Muscle of leg (tissue), 11 donors: ENCODE data around the gene MSH3. TPM values are rescaled to one million over a fixed set of nuclear protein-coding genes. Genes with fewer than 3 reads are reported as not detected.

ENCODE experiments used
- DNase-seq: peaks from one replicate; pipeline ENCODE4 v3.0.0; 2013
- H3K27ac ChIP-seq: one replicate; pipeline ENCODE4 v1.5.1; 2013; ENCODE audit warnings: mild to moderate bottlenecking, low read length, control low read depth
- H3K27me3 ChIP-seq: one replicate; pipeline ENCODE4 v1.6.1; 2013; ENCODE audit warnings: low read length; ENCODE audit not compliant: control insufficient read depth, insufficient read depth
- H3K36me3 ChIP-seq: one replicate; pipeline ENCODE4 v1.6.1; 2013; ENCODE audit warnings: low read length; ENCODE audit not compliant: control insufficient read depth, insufficient read depth
- H3K4me1 ChIP-seq: one replicate; pipeline ENCODE4 v1.6.1; 2013; ENCODE audit warnings: low read length; ENCODE audit not compliant: control insufficient read depth, insufficient read depth
- H3K4me3 ChIP-seq: one replicate; pipeline ENCODE4 v1.5.1; 2013; ENCODE audit warnings: low read length, control low read depth
- H3K9me3 ChIP-seq: replicated peaks from 2 replicates; pipeline ENCODE4 v1.6.1; 2013; ENCODE audit warnings: low read depth, low read length; ENCODE audit not compliant: control insufficient read depth
- WGBS: methylation state at CpG from one replicate; pipeline ENCODE4 v1.1.5; 2013; ENCODE audit warnings: missing lambda C conversion rate; ENCODE audit not compliant: insufficient coverage; 5-methylcytosine and 5-hydroxymethylcytosine counted together
- polyA plus RNA-seq, 8 donors: library from polyadenylated mRNA; unstranded; fragments of 120-200 nt; gene quantifications; one replicate each; pipeline versions ENCODE4 v1.2.1 to v1.2.3, GENCODE V29; 2013; ENCODE audit warnings: inconsistent platforms in 1 of 8, low replicate concordance in 1 of 8; ENCODE audit not compliant: insufficient read length in 8 of 8, insufficient read depth in 1 of 8
- total RNA-seq: library from RNA; stranded (reverse); fragments of 120-200 nt; gene quantifications from one replicate; pipeline ENCODE4 v1.2.4, GENCODE V29; 2013

The MSH3 gene
- total and polyA plus RNA-seq, 9 donors = 7.2 to 13.3 (median 9.5) TPM

DNA sequence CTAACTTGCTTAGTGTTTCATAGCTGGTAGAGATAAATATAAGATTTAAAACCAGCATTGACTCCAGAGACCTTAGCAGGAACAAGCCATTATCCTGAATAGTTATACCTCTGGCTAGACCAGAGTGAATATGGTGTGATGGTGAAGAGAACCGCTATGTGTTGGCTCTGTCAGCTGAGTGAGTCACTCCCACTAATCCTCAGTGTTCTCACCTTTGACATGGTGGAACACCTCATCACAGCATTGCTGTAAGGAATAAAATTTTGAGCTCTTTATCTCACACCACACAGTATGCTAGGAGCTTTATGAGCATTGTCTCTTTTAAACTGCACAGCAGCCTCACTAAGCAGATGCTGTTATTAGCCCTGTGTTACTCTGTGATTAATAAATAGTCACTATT is 91.0 kb downstream of the MSH3 start:
- Histone ChIP-seq H3K36me3 (peaks cover 23% of the 10 kb centered on the region), H3K4me1 (no peaks in the 10 kb centered on the region), H3K4me3 (no peak overlapping the region), H3K27me3 (no peaks in the 10 kb centered on the region), H3K9me3 (peaks cover 3% of the 10 kb centered on the region), H3K27ac (no peak overlapping the region)
- no peak for DNase-seq
- no CpG with 5 or more reads among the region's 1 CpG for WGBS

DNA sequence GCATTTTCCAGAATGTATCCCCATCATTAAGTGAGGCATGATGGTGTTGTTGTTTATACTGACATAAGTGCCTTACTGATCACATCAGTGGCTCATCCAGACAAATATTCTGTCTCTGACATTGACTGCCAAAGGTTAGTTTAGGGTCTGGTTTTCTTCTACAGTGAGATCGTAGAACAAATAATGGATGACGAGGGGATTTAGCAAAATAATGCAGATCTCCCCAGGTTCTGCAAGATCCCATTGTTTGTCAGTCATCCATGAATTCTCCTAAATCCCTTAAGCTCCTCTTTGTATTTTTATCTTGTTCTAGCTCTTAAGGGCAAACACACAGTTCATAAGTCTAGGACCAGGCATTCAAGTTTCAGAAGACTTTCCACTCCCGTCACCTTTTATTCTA is 93.5 kb downstream of the MSH3 start:
- WGBS = no CpG with 5 or more reads among the region's 3 CpGs
- DNase-seq = no peak
- peaks cover 18% of the 10 kb centered on the region for H3K36me3 ChIP-seq

DNA sequence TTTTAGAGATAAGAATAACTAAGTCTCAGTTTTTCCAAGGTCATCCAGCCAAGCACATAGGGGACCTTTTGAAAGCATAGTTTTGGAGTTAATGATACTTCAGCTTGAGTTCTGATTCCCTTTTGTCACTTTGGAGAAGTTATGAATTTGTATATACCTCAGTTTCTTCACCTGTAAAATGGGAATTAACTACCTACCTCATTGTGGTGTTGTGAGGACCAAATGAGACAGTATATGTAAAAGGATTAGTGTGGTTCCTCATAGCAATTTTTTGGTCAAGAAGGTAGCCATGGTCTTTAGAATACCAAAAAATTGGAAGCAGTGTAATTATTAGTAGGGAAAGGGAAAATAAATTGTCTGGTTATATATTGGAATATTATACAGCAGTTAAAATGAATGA is 98.0 kb downstream of the MSH3 start:
- Histone ChIP-seq H3K27ac (no peak overlapping the region), H3K36me3 (no peaks in the 10 kb centered on the region), H3K27me3 (no peaks in the 10 kb centered on the region), H3K4me1 (peaks cover 4% of the 10 kb centered on the region), H3K4me3 (no peak overlapping the region), H3K9me3 (no peaks in the 10 kb centered on the region)
- DNase-seq = no peak

More for the DNA sequence above, 93.5 kb downstream of the MSH3 start:
- H3K27me3 ChIP-seq = no peaks in the 10 kb centered on the region
- no peak overlapping the region for H3K27ac ChIP-seq
- H3K4me1 ChIP-seq = no peaks in the 10 kb centered on the region
- H3K4me3 ChIP-seq = no peak overlapping the region
- peaks cover 3% of the 10 kb centered on the region for H3K9me3 ChIP-seq

DNA sequence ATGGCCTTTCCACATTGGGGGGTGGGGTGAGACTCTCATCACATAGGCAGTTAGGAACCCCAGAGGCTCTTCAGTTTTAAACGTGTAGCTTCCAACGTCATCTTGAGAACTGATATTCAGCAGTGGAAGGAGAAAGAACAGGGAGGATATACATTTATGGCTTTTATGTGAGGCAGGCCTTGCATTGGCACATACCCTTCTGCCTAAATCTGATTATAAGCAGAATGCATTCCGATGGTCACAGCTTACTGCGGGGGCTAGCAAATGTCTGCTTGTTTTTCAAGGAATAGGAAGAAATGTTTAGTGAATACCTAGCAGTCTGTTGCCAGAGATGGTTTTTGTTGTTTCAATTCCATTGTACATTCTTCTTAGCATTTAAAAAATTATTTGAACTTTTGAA is 99.3 kb downstream of the MSH3 start:
- WGBS = 10% methylated on average over 2 of the region's 4 CpGs
- Histone ChIP-seq H3K36me3 (no peaks in the 10 kb centered on the region), H3K4me1 (peaks cover 4% of the 10 kb centered on the region), H3K27me3 (no peaks in the 10 kb centered on the region), H3K4me3 (no peak overlapping the region), H3K9me3 (no peaks in the 10 kb centered on the region), H3K27ac (no peak overlapping the region)
- no peak for DNase-seq

DNA sequence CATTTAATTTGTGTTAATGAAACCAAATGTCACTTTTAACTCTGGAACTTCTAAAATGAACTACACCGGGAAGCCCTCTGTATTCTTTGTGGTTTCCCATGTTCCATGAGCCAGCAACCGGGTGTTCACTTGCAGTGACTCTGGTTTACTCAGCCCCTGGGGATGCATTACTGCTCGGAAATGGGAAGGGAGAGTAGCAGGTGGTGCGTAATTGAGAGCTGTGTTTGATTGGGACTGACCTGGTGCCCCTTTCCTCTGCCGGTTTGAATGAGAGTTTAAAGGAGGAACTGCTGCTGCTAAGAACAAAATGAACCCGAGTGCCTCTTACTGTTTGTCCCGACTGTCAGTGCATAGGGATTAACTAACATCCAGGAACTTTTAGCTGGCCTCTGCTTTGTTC is 100.4 kb downstream of the MSH3 start:
- no peaks in the 10 kb centered on the region for H3K9me3 ChIP-seq
- H3K27me3 ChIP-seq = no peaks in the 10 kb centered on the region
- H3K36me3 ChIP-seq = no peaks in the 10 kb centered on the region
- peak; percentile 70 for DNase-seq
- no peak overlapping the region for H3K4me3 ChIP-seq
- H3K27ac ChIP-seq = no peak overlapping the region
- 10% methylated on average over 5 of the region's 7 CpGs for WGBS
- peaks cover 4% of the 10 kb centered on the region for H3K4me1 ChIP-seq

DNA sequence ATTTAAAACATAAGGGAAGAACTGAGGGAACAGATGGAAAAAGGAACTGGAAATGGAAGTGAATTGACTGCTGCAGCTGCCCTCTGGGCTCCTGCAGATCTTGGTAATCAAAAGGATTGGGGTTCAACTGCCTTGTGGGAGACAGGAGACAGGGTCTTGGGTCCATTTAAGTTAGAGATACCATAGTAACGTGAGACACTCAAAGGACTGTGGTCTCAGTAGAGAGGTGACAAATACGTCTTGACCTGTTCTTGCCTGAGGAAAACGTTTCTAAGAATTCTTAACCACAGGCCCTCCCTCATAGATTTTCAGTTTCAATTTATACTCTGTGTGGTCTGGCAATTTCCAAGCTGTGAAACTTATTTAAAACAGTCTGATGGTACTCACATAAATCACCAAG is 101.2 kb downstream of the MSH3 start:
- H3K9me3 ChIP-seq = no peaks in the 10 kb centered on the region
- no peaks in the 10 kb centered on the region for H3K27me3 ChIP-seq
- H3K36me3 ChIP-seq = no peaks in the 10 kb centered on the region
- H3K27ac ChIP-seq = no peak overlapping the region
- peak; percentile 4 for DNase-seq
- H3K4me1 ChIP-seq = peaks cover 4% of the 10 kb centered on the region
- H3K4me3 ChIP-seq = no peak overlapping the region
- 90% methylated on average over 2 of the region's 3 CpGs for WGBS

DNA sequence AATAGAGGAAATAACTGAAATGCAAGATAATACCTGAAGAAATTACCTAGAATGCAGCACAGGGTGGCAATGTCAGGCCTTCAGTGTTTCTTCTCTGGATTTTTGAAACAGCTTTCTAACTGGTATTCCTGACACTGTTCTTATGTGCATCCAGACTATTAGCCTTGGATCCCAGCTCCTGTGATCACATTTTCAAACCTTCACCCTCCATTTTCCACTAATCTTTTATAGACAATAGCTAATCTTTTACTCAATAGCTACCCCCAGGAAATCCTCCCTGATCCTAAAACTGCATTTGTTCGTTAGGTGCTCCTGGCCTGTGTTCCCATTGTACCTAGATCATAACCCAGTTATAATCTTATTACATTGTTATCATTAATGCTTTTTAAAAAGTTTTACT is 101.8 kb downstream of the MSH3 start:
- no CpG with 5 or more reads among the region's 1 CpG for WGBS
- Histone ChIP-seq H3K36me3 (no peaks in the 10 kb centered on the region), H3K27me3 (no peaks in the 10 kb centered on the region), H3K27ac (no peak overlapping the region), H3K9me3 (no peaks in the 10 kb centered on the region), H3K4me3 (no peak overlapping the region), H3K4me1 (peaks cover 4% of the 10 kb centered on the region)
- no peak for DNase-seq

DNA sequence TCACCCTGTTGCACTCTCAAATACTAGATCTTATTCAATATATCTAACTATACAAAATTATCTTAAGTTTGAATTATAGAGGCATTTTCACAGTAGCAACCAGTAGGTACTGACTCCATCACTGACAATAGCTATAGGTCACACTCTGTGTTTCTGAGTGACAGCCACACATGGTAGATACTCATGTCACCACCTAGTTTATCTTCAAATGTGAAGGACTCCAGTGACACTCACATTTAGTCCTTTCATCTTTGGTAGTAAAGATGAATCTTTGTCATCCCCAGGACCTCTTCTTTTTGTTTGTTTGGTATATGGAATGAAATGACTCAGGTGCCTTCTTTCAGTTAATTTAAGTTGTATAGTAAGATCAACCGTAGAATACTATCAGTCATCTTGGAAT is 102.8 kb downstream of the MSH3 start:
- H3K9me3 ChIP-seq = no peaks in the 10 kb centered on the region
- H3K4me1 ChIP-seq = peaks cover 4% of the 10 kb centered on the region
- H3K27me3 ChIP-seq = no peaks in the 10 kb centered on the region
- H3K36me3 ChIP-seq = no peaks in the 10 kb centered on the region
- no peak overlapping the region for H3K27ac ChIP-seq
- peak; percentile 4 for DNase-seq
- WGBS = no CpG with 5 or more reads among the region's 1 CpG
- H3K4me3 ChIP-seq = no peak overlapping the region

DNA sequence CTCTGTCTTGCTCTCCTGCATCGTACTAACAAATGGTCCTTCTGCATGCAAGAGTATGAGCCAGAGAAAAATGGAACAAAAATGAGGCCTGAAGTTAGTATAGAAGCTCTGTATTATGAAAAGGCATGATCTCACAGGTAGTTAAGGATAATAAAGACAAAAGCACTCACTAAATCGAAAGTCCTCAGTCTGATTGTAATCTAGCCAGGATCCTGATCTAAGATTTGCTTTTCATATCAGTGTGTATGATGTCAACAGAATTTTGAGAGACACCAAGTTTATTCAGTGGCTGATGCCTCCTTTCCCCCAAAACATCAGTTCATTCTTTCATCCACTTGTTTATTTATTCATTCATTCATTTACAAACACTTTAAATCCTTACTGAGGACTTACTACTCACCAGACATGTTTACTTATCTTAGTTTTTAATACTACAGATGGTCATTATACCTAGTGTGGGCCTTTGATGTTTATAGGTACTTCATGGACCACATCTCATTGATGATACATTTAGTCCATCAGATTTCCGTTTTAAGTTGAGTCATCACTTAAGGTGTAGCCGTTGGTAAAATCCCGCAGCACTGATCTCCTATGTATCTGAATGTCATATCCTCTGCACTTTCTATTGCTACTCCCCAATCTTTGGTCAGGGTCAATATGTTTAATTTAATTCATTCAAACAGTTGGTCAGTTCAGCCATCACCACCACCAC is 105.6 kb downstream of the MSH3 start:
- Histone ChIP-seq H3K4me1 (peaks cover 2% of the 10 kb centered on the region), H3K36me3 (peaks cover 6% of the 10 kb centered on the region), H3K27ac (no peak overlapping the region), H3K9me3 (no peaks in the 10 kb centered on the region), H3K27me3 (no peaks in the 10 kb centered on the region), H3K4me3 (no peak overlapping the region)
- 100% methylated on average over 2 of the region's 5 CpGs for whole genome bisulfite sequencing
- DNase-seq = no peak

DNA sequence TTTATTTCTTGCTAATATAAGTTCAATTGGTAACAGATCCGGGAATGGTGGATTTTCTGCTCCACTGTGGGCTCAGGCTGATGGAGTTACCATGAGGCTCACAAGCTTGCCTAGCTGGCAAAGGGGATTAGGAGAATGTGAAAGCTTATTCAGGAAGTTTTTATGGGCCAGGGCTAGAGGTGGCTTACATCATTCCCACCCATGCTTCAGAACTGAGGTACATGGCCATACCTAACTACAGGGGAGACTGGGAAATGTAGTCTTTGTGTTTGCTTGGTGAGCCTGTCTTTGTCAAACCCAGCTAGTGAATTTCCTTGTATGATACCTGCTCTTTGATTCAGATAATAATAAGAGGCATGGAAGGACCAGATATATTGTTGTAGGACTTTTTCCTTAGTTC is 106.2 kb downstream of the MSH3 start:
- H3K27ac ChIP-seq = no peak overlapping the region
- no CpG with 5 or more reads among the region's 1 CpG for WGBS

DNA sequence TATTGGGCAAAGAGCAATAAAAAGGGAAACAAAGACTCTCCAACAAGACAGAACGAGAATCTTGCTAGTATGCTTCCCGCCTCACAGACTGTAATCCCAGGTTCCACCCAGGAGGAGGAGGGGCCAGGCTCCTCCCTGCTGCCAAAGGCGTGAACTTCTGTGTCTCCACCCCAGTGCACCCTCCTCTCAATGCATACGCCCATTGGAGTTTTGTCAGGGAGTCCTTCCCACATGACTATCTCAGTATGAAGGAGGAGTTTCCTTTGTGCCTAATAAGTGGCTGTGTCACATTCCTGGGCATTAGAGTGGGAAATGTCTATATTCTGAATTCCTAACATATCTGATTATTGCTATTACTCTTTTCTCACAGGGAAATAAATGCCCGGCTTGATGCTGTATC is 106.7 kb downstream of the MSH3 start:
- no peak overlapping the region for H3K4me3 ChIP-seq

More for the DNA sequence above, 106.2 kb downstream of the MSH3 start:
- Histone ChIP-seq H3K9me3 (no peaks in the 10 kb centered on the region), H3K4me1 (no peaks in the 10 kb centered on the region), H3K36me3 (peaks cover 6% of the 10 kb centered on the region), H3K4me3 (no peak overlapping the region), H3K27me3 (no peaks in the 10 kb centered on the region)
- no peak for DNase-seq

More for the DNA sequence above, 106.7 kb downstream of the MSH3 start:
- H3K27me3 ChIP-seq = no peaks in the 10 kb centered on the region
- H3K36me3 ChIP-seq = peaks cover 6% of the 10 kb centered on the region
- no peak overlapping the region for H3K27ac ChIP-seq
- WGBS = 100% methylated on average over 1 of the region's 5 CpGs
- no peaks in the 10 kb centered on the region for H3K9me3 ChIP-seq
- DNase-seq = no peak
- H3K4me1 ChIP-seq = no peaks in the 10 kb centered on the region
